Measurements from ENCODE around the gene ST6GALNAC2. TPM values are rescaled to one million over a fixed set of nuclear protein-coding genes. Genes with fewer than 3 reads are reported as not detected.
"Not testable (repeated sequence)": the region's sequence is repeated elsewhere in the genome, so short reads cannot be mapped to it uniquely, and the experiment has no call there.

ST6GALNAC2 gene
- total RNA-seq, 4 donors from 2014 or later = 15.2 to 39.9 (median 29.5) TPM

DNA sequence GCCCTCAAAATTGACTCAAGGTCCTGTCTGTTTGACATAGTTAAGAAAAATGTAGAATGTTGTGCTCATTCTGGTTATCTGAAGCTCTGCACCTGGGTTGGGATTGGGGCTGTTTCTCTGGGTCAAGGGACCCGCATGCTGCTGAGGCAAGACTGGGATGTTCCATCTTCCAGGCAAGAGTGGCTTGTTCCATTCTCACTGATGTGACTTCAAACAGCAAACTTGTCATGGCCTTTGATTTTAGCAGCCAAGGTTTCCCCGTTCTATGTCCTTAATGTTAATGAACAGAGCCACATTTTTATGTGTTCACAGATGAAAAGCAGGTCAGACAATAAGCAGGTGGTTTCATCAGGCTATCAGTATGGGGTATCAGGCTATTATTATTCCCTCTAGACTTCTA lies 32.2 kb upstream of the ST6GALNAC2 start:
- TF ChIP-seq, protein P1, sequence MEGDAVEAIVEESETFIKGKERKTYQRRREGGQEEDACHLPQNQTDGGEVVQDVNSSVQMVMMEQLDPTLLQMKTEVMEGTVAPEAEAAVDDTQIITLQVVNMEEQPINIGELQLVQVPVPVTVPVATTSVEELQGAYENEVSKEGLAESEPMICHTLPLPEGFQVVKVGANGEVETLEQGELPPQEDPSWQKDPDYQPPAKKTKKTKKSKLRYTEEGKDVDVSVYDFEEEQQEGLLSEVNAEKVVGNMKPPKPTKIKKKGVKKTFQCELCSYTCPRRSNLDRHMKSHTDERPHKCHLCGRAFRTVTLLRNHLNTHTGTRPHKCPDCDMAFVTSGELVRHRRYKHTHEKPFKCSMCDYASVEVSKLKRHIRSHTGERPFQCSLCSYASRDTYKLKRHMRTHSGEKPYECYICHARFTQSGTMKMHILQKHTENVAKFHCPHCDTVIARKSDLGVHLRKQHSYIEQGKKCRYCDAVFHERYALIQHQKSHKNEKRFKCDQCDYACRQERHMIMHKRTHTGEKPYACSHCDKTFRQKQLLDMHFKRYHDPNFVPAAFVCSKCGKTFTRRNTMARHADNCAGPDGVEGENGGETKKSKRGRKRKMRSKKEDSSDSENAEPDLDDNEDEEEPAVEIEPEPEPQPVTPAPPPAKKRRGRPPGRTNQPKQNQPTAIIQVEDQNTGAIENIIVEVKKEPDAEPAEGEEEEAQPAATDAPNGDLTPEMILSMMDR (IDR thresholded peaks at IDR 0.05) = no peak
- no peak for TF ChIP-seq POLR2A (IDR thresholded peaks at IDR 0.05)
- WGBS, 2 donors = 85 to 89% methylated on average over 2 of the region's 2 CpGs
- Histone ChIP-seq H3K27ac (no peak overlapping the region), H3K27me3 (no peaks in the 10 kb centered on the region), H3K9me3 (no peaks in the 10 kb centered on the region), H3K4me1 (peaks cover 0 to 12% (median 6%) of the 10 kb centered on the region in 3 donors), H3K36me3 (no peaks in the 10 kb centered on the region), H3K4me3 (no peak overlapping the region)
- DNase-seq = no peak
- intact Hi-C loops (cut with DNase I) = loop anchor here (5.0 kb wide), 1 partner anchor 46 kb away; no protein-coding TSS in a partner anchor

- 81 to 88% methylated on average over 11 to 13 of the region's 28 CpGs for WGBS, 2 donors
- intact Hi-C loops (cut with DNase I) = loop anchor here (5.0 kb wide), 1 partner anchor 43 kb away; no protein-coding TSS in a partner anchor
- no peak for DNase-seq
Measured at GRCh38 chr17:76614912-76615617, 29.4 kb upstream of the ST6GALNAC2 start.

DNA sequence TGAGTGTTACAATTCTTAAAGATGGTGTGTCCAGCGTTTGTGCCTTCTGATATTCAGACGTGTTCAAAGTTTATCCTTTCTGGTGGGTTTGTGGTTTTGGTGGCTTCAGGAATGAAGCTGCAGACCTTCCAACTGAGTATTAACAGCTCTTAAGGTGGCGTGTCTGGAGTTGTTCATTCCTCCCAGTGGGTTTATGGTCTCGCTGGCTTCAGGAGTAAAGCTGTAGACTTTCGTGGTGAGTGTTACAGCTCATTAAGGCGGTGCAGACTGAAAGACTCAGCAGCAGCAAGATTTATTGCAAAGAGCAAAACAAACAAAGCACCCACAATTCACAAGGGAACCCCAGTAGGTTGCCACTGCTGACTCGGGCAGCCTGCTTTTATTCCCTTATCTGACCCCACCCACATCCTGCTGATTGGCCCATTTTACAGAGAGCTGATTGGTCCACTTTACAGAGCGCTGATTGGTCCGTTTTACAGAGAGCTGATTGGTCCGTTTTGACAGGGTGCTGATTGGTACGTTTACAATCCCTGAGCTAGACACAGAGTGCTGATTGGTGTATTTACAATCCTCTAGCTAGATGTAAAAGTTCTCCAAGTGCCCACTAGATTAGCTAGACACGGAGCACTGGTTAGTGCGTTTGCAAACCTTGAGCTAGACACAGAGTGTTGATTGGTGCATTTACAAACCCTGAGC lies 28.6 kb upstream of the ST6GALNAC2 start:
- H3K36me3 ChIP-seq; DNase-seq; H3K9me3 ChIP-seq; H3K27ac ChIP-seq; H3K4me3 ChIP-seq; intact Hi-C loops (cut with DNase I); H3K27me3 ChIP-seq: not testable (repeated sequence)
- H3K4me1 ChIP-seq = peaks cover 0 to 24% (median 6%) of the 10 kb centered on the region in 3 donors
- WGBS, 2 donors = 63 to 76% methylated on average over 10 to 12 of the region's 13 CpGs

More at GRCh38 chr17:76614912-76615617, 29.4 kb upstream of the ST6GALNAC2 start:
- no peak overlapping the region for H3K4me3 ChIP-seq
- H3K27me3 ChIP-seq = no peaks in the 10 kb centered on the region
- peaks cover 0 to 24% (median 6%) of the 10 kb centered on the region in 3 donors for H3K4me1 ChIP-seq
- no peak overlapping the region for H3K27ac ChIP-seq
- no peaks in the 10 kb centered on the region for H3K9me3 ChIP-seq
- no peaks in the 10 kb centered on the region for H3K36me3 ChIP-seq
- no peak for TF ChIP-seq POLR2A (IDR thresholded peaks at IDR 0.05)
- TF ChIP-seq, protein P1 (IDR thresholded peaks at IDR 0.05) = no peak

- no peak for DNase-seq
- Histone ChIP-seq H3K27me3 (no peaks in the 10 kb centered on the region), H3K27ac (no peak overlapping the region)
Measured at GRCh38 chr17:76612977-76613851, 27.6 kb upstream of the ST6GALNAC2 start.

DNA sequence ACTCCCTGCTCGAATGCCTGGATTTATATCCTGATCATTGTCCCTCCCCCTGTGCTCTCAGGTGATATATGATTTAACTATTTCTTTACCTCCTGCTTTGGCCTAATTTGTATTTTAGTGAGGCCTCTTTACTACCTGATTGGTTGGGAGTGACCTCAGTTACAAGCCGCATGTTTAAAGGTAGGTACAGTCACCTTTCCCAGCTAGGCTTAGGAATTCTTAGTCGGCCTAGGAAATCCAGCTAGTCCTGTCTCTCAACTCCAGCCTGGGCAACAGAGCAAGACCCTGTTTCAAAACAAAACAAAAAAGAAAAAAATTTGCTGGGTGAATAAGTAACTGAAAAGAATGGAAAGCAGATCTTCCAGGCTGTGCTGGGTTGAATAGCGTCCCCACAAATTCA lies 26.8 kb upstream of the ST6GALNAC2 start:
- no peaks in the 10 kb centered on the region for H3K36me3 ChIP-seq
- H3K4me3 ChIP-seq = no peak overlapping the region
- intact Hi-C loops (cut with DNase I) = no loop called here
- no peak overlapping the region for H3K27ac ChIP-seq
- H3K27me3 ChIP-seq = no peaks in the 10 kb centered on the region
- TF ChIP-seq, protein P1 (IDR thresholded peaks at IDR 0.05) = no peak
- TF ChIP-seq POLR2A (IDR thresholded peaks at IDR 0.05) = no peak
- H3K4me1 ChIP-seq = peaks cover 0 to 24% (median 6%) of the 10 kb centered on the region in 3 donors
- WGBS, 2 donors = 54 to 66% methylated on average over 4 of the region's 4 CpGs
- DNase-seq = no peak
- H3K9me3 ChIP-seq = no peaks in the 10 kb centered on the region

More at GRCh38 chr17:76612977-76613851, 27.6 kb upstream of the ST6GALNAC2 start:
- intact Hi-C loops (cut with DNase I) = no loop called here
- WGBS, 2 donors = 58 to 61% methylated on average over 7 to 15 of the region's 17 CpGs
- H3K9me3 ChIP-seq = no peaks in the 10 kb centered on the region
- no peak overlapping the region for H3K4me3 ChIP-seq
- no peak for TF ChIP-seq POLR2A (IDR thresholded peaks at IDR 0.05)
- TF ChIP-seq, protein P1 (IDR thresholded peaks at IDR 0.05) = peak in 2 of 6 experiments; percentile 8 to 30
- no peaks in the 10 kb centered on the region for H3K36me3 ChIP-seq
- peaks cover 0 to 24% (median 6%) of the 10 kb centered on the region in 3 donors for H3K4me1 ChIP-seq
